Duodenal mucosa (tissue), 2 donors: ENCODE measurements around the gene CYBRD1.
"Not testable (repeated sequence)": the region's sequence is repeated elsewhere in the genome, so short reads cannot be mapped to it uniquely, and the experiment has no call there.

ENCODE experiments used
- H3K27ac ChIP-seq: one replicate; pipeline ENCODE4 v1.7.0; 2013; ENCODE audit warnings: low read depth, low read length
- H3K27me3 ChIP-seq, 2 donors: one replicate each; pipeline ENCODE4 v1.7.0; 2013; ENCODE audit warnings: low read length in 2 of 2, control low read depth in 1 of 2; ENCODE audit not compliant: insufficient read depth in 2 of 2, control insufficient read depth in 1 of 2
- H3K36me3 ChIP-seq, 2 donors: one replicate each; pipeline ENCODE4 v1.7.0; 2013; ENCODE audit warnings: low read length in 2 of 2, control low read depth in 1 of 2; ENCODE audit not compliant: insufficient read depth in 2 of 2, control insufficient read depth in 1 of 2
- H3K4me1 ChIP-seq, 2 donors: one replicate each; pipeline ENCODE4 v1.7.0; 2013; ENCODE audit warnings: low read length in 2 of 2, control low read depth in 1 of 2; ENCODE audit not compliant: insufficient read depth in 2 of 2, control insufficient read depth in 1 of 2
- H3K4me3 ChIP-seq, 2 donors: one replicate each; pipeline ENCODE4 v1.7.0; 2013; ENCODE audit warnings: low read length in 2 of 2, low read depth in 1 of 2
- H3K9ac ChIP-seq, 2 donors: one replicate each; pipeline ENCODE4 v1.7.0; 2013; ENCODE audit warnings: low read length in 2 of 2, low read depth in 1 of 2
- H3K9me3 ChIP-seq, 2 donors: one replicate each; pipeline ENCODE4 v1.7.0; 2013; ENCODE audit warnings: low read length in 2 of 2, control low read depth in 1 of 2; ENCODE audit not compliant: control insufficient read depth in 1 of 2

Gene CYBRD1

DNA sequence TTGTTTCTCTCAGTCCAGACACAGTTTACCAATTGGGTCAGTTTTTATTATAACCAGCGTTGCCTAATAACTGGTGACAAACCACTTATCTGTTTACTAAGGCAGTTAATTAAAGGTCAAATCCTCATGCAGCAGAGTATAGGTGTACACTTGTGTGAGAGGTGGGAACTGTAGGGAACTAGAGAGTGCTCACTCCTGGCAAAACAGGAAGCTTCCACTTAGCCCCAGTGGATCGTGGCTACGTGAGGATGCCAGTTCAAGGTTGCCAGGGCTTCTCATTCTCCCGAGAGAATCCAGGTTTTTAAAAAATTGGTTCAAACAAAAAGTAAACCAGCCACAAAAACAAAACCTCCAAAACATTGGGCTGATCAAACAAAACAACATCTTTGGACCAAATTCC, 8.1 kb downstream of the CYBRD1 start:
- peaks cover 0 to 15% of the 10 kb centered on the region in 2 donors for H3K4me1 ChIP-seq
- peaks cover 0 to 3% of the 10 kb centered on the region in 2 donors for H3K36me3 ChIP-seq
- H3K27ac ChIP-seq, result no peak overlapping the region
- no peak overlapping the region for H3K9ac ChIP-seq
- H3K4me3 ChIP-seq, result no peak overlapping the region
- H3K27me3 ChIP-seq, result no peaks in the 10 kb centered on the region
- H3K9me3 ChIP-seq, result no peaks in the 10 kb centered on the region

GRCh38 chr2:171530859-171531258, 8.6 kb downstream of the CYBRD1 start:
- H3K4me3 ChIP-seq, H3K36me3 ChIP-seq, H3K27ac ChIP-seq, H3K9me3 ChIP-seq, H3K9ac ChIP-seq, H3K27me3 ChIP-seq: not testable (repeated sequence)
- H3K4me1 ChIP-seq, result peaks cover 0 to 15% of the 10 kb centered on the region in 2 donors

DNA sequence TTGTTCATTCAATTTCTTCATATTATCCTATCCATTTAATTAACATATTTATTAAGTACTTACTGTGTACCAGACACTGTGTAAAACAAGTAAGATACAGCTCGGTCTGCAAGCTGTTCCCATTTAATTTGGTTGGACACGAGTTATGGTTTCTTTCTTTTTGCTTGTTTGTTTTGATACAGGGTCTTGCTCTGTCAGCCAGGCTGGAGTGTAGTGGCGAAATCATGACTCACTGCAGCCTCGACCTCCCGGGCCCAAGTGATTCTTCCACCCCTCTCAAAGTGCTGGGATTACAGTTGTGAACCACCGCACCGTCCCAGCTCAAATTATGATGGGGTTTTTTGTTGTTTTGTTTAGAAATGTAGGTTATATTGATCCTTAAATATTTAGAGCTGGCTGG, 9.0 kb downstream of the CYBRD1 start:
- H3K9ac ChIP-seq, result no peak overlapping the region
- H3K9me3 ChIP-seq, result no peaks in the 10 kb centered on the region
- peaks cover 0 to 3% of the 10 kb centered on the region in 2 donors for H3K36me3 ChIP-seq
- peaks cover 0 to 15% of the 10 kb centered on the region in 2 donors for H3K4me1 ChIP-seq
- H3K27me3 ChIP-seq, result no peaks in the 10 kb centered on the region
- no peak overlapping the region for H3K4me3 ChIP-seq
- no peak overlapping the region for H3K27ac ChIP-seq

DNA sequence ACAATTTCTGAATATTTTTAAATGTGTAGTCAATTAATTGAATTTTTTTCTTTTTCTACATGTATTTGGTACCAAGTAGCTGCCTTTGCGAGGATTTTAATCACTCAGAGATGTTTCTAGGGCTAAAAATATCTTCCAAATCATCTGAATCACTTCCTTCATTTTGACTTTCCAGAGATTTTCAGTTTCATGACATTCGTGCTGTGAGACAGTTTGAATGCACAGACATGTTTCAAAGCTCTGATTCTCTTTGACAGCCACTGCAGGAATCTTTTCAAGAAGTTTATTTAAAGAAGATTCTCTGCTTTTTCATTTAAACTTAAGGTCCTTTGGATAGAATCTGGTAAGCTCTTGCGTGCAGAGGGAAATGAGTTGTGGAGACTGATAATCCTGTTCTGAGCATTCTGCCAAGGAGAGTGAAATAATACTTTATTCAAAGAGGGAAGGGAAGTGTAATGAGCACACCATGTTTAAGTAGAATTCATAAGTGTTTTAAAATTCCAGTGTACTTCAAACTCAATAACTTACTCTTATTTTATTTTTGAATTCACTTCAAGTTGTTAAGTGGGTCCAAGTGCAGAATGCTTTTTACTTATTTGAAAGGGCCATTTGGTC, 9.7 kb downstream of the CYBRD1 start:
- Histone ChIP-seq H3K9me3 (no peaks in the 10 kb centered on the region), H3K4me3 (no peak overlapping the region), H3K9ac (no peak overlapping the region), H3K4me1 (peaks cover 0 to 15% of the 10 kb centered on the region in 2 donors), H3K27me3 (no peaks in the 10 kb centered on the region), H3K27ac (no peak overlapping the region), H3K36me3 (peaks cover 0 to 3% of the 10 kb centered on the region in 2 donors)

GRCh38 chr2:171533331-171533730, 11.1 kb downstream of the CYBRD1 start:
- H3K27me3 ChIP-seq, result no peaks in the 10 kb centered on the region
- peaks cover 0 to 3% of the 10 kb centered on the region in 2 donors for H3K36me3 ChIP-seq
- no peak overlapping the region for H3K27ac ChIP-seq
- no peaks in the 10 kb centered on the region for H3K9me3 ChIP-seq
- H3K4me1 ChIP-seq, result peaks cover 0 to 15% of the 10 kb centered on the region in 2 donors
- no peak overlapping the region for H3K4me3 ChIP-seq
- H3K9ac ChIP-seq, result no peak overlapping the region

DNA sequence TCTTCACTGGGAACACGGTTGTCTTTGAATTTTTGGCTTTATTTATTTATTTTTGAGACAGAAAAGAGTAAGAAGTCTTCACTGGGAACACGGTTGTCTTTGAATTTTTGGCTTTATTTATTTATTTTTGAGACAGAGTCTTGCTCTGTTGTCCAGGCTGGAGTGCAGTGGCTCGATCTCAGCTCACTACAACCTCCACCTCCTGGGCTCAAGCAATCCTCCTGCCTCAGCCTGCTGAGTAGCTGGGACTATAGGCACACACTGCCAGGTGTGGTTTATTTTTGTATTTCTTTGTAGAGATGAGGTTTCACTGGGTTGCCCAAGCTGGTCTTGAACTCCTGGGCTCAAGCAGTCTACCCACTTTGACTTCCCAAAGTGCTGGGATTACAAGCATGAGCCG, 13.3 kb downstream of the CYBRD1 start:
- not testable (repeated sequence) for H3K4me1 ChIP-seq, H3K27me3 ChIP-seq, H3K36me3 ChIP-seq, H3K27ac ChIP-seq, H3K9me3 ChIP-seq, H3K4me3 ChIP-seq, H3K9ac ChIP-seq

DNA sequence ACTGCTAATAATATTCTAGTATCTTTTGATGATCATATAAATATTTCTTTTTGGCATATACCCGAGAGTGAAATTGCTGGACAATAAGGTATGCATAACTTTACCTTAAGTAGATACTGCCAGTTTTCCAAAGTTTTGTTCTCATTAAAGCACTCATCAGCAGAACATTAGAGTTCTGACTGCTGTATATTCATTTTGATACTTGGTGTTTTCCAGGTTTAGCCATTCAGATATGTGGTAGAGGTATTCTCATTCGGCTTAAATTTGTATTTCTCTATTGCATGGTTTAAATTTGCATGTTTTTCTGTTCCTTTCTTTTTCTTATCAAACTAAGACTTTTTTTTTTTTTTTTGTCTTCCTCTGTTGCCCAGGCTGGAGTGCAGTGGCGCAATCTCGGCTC, 18.2 kb downstream of the CYBRD1 start:
- no peak overlapping the region for H3K9ac ChIP-seq
- H3K27ac ChIP-seq, result no peak overlapping the region
- no peak overlapping the region for H3K4me3 ChIP-seq
- H3K27me3 ChIP-seq, result no peaks in the 10 kb centered on the region
- H3K9me3 ChIP-seq, result no peaks in the 10 kb centered on the region
- H3K36me3 ChIP-seq, result peaks cover 5 to 10% of the 10 kb centered on the region in 2 donors
- H3K4me1 ChIP-seq, result no peaks in the 10 kb centered on the region

DNA sequence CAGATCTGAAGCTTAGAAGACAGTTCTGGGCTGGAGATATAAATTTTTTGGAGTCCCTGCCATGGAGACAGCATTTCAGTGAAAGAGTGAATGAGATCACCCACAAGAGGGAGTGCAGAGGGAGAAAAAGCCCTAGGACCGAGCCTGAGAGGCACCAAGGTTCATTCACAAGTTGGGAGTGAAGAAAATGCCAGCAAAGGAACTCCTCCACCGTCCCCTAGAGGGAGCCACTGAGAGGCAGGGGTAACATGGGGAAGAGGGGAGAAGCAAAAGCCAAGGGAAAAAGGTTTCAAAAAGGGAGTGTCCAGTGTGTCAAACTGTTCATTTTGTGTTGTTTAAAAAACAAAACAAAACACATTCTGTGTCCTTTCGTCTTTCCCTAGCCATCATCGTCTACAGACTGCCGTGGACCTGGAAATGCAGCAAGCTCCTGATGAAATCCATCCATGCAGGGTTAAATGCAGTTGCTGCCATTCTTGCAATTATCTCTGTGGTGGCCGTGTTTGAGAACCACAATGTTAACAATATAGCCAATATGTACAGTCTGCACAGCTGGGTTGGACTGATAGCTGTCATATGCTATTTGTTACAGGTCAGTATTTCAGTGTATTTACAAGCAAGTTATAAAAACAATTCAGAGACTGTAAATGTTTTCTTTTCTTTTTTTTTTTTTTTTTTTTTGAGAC, 19.1 kb downstream of the CYBRD1 start:
- no peak overlapping the region for H3K9ac ChIP-seq
- no peaks in the 10 kb centered on the region for H3K4me1 ChIP-seq
- H3K4me3 ChIP-seq, result no peak overlapping the region
- H3K27me3 ChIP-seq, result no peaks in the 10 kb centered on the region
- H3K27ac ChIP-seq, result no peak overlapping the region
- no peaks in the 10 kb centered on the region for H3K9me3 ChIP-seq
- H3K36me3 ChIP-seq, result peaks cover 8 to 14% of the 10 kb centered on the region in 2 donors

DNA sequence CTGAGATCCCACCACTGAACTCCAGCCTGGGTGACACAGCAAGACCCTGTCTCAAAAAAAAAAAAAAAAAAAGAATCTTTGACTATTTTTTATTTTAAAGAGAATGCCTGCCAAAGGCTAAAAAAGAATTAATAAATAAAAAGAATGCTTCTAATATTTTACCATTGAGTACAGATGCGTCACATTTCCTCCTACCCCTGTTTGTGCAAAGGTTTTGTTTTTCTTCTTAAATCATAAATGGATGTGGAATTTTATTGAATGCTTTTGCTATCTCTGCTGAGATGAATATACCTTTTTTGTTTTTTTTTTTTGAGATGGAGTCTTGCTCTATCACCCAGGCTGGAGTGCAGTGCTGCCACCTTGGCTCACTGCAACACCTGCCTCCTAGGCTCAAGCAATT, 22.8 kb downstream of the CYBRD1 start:
- Histone ChIP-seq H3K36me3 (peaks cover 12 to 17% of the 10 kb centered on the region in 2 donors), H3K4me1 (no peaks in the 10 kb centered on the region), H3K27ac (no peak overlapping the region), H3K27me3 (no peaks in the 10 kb centered on the region), H3K9ac (no peak overlapping the region), H3K4me3 (no peak overlapping the region), H3K9me3 (no peaks in the 10 kb centered on the region)

GRCh38 chr2:171547256-171547655, 25.0 kb downstream of the CYBRD1 start:
- peaks cover 12% of the 10 kb centered on the region in 2 donors for H3K36me3 ChIP-seq

More at GRCh38 chr2:171547256-171547655, 25.0 kb downstream of the CYBRD1 start:
- Histone ChIP-seq H3K4me3 (no peak overlapping the region), H3K27me3 (no peaks in the 10 kb centered on the region), H3K4me1 (no peaks in the 10 kb centered on the region), H3K27ac (no peak overlapping the region), H3K9me3 (no peaks in the 10 kb centered on the region), H3K9ac (no peak overlapping the region)
